HEK293 (cell line): ENCODE results near the gene ACTR3.

Experiments
- ZFP37 ChIP-seq: fragments of 450-650 bp; formaldehyde crosslinking; IDR thresholded peaks from 2 replicates; pipeline ENCODE4 v1.5.1; 2016; ENCODE audit warnings: missing biosample characterization, missing genetic modification characterization
- ZFP69B ChIP-seq: fragments of 450-650 bp; formaldehyde crosslinking; IDR thresholded peaks from 2 replicates; pipeline ENCODE4 v1.5.1; 2016; ENCODE audit warnings: missing biosample characterization, missing genetic modification characterization
- ZNF184 ChIP-seq: fragments of 450-650 bp; IDR thresholded peaks from 2 replicates; pipeline ENCODE4 v1.5.1; 2018; ENCODE audit warnings: missing biosample characterization, mild to moderate bottlenecking, missing genetic modification characterization
- ZNF521 ChIP-seq: fragments of 450-650 bp; formaldehyde crosslinking; IDR thresholded peaks from 2 replicates; pipeline ENCODE4 v1.5.1; 2017; ENCODE audit warnings: missing biosample characterization, mild to moderate bottlenecking, missing genetic modification characterization
- ZNF596 ChIP-seq: fragments of 450-650 bp; IDR thresholded peaks from 2 replicates; pipeline ENCODE4 v1.5.0; 2018; ENCODE audit warnings: missing biosample characterization, mild to moderate bottlenecking, missing genetic modification characterization, moderate library complexity
- ZNF629 ChIP-seq: fragments of 450-650 bp; formaldehyde crosslinking; IDR thresholded peaks from 2 replicates; pipeline ENCODE4 v1.5.1; 2017; ENCODE audit warnings: missing biosample characterization, missing genetic modification characterization
- TF ChIP-seq, protein P1 (sequence below): fragments of 450-650 bp; formaldehyde crosslinking; IDR thresholded peaks from 2 replicates; pipeline ENCODE4 v1.5.1; 2016; ENCODE audit warnings: missing biosample characterization, missing genetic modification characterization
- TF ChIP-seq, protein P2 (sequence below): fragments of 450-650 bp; formaldehyde crosslinking; IDR thresholded peaks from 2 replicates; pipeline ENCODE4 v1.5.1; 2016; ENCODE audit warnings: missing biosample characterization, missing genetic modification characterization

DNA sequence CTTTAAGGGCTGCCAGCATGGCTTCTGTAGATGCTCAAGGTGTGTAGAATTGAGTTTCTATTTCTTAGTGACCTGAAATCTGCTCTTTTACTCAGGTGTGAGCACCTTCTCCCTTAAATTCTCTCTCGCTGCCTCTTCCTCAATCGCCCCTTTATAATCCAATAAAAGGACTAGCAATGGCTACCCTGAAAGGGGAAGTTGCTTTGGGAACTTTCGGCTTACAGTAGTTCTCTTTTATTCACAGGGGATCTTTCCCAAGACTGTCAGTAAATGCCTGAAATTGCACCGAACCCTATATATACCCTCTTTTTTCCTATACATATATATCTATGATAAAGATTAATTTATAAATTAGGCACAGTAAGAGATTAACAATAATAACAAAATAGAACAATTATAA, 121.8 kb downstream of the ACTR3 start:
- TF ChIP-seq ZFP37 (tag by site-specific recombination) = no peak
- no peak for TF ChIP-seq ZNF629 (tag by site-specific recombination)
- no peak for TF ChIP-seq ZNF184 (tag by site-specific recombination)
- TF ChIP-seq ZNF521 (tag by site-specific recombination) = no peak
- TF ChIP-seq, protein P1, sequence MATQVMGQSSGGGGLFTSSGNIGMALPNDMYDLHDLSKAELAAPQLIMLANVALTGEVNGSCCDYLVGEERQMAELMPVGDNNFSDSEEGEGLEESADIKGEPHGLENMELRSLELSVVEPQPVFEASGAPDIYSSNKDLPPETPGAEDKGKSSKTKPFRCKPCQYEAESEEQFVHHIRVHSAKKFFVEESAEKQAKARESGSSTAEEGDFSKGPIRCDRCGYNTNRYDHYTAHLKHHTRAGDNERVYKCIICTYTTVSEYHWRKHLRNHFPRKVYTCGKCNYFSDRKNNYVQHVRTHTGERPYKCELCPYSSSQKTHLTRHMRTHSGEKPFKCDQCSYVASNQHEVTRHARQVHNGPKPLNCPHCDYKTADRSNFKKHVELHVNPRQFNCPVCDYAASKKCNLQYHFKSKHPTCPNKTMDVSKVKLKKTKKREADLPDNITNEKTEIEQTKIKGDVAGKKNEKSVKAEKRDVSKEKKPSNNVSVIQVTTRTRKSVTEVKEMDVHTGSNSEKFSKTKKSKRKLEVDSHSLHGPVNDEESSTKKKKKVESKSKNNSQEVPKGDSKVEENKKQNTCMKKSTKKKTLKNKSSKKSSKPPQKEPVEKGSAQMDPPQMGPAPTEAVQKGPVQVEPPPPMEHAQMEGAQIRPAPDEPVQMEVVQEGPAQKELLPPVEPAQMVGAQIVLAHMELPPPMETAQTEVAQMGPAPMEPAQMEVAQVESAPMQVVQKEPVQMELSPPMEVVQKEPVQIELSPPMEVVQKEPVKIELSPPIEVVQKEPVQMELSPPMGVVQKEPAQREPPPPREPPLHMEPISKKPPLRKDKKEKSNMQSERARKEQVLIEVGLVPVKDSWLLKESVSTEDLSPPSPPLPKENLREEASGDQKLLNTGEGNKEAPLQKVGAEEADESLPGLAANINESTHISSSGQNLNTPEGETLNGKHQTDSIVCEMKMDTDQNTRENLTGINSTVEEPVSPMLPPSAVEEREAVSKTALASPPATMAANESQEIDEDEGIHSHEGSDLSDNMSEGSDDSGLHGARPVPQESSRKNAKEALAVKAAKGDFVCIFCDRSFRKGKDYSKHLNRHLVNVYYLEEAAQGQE (tag by site-specific recombination) = no peak
- TF ChIP-seq ZFP69B = no peak
- no peak for TF ChIP-seq ZNF596 (tag by site-specific recombination)
- TF ChIP-seq, protein P2, sequence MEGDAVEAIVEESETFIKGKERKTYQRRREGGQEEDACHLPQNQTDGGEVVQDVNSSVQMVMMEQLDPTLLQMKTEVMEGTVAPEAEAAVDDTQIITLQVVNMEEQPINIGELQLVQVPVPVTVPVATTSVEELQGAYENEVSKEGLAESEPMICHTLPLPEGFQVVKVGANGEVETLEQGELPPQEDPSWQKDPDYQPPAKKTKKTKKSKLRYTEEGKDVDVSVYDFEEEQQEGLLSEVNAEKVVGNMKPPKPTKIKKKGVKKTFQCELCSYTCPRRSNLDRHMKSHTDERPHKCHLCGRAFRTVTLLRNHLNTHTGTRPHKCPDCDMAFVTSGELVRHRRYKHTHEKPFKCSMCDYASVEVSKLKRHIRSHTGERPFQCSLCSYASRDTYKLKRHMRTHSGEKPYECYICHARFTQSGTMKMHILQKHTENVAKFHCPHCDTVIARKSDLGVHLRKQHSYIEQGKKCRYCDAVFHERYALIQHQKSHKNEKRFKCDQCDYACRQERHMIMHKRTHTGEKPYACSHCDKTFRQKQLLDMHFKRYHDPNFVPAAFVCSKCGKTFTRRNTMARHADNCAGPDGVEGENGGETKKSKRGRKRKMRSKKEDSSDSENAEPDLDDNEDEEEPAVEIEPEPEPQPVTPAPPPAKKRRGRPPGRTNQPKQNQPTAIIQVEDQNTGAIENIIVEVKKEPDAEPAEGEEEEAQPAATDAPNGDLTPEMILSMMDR (tag by site-specific recombination) = no peak
